ENCODE data around the gene ZACN. TPM values are rescaled to one million over a fixed set of nuclear protein-coding genes. Genes with fewer than 3 reads are reported as not detected.
"Not testable (repeated sequence)": the region's sequence is repeated elsewhere in the genome, so short reads cannot be mapped to it uniquely, and the experiment has no call there.

ZACN gene
- total RNA-seq (2014; rRNA removed; shearing (Covaris generic)), result not detected in 2 replicates

GRCh38 chr17:76078860-76079534 is at the start of gene ZACN:
ZACN (plus strand) TSS chr17:76079182; CDS start chr17:76079265, 83 bp downstream.
- no peak for DNase-seq (ENCODE audit: low spot score)

- peak; percentile 57 for DNase-seq (ENCODE audit: low spot score)
Observed at GRCh38 chr17:76032073-76032779, 46.8 kb upstream of the ZACN start.

- DNase-seq (ENCODE audit: low spot score), result no peak
Observed at GRCh38 chr17:76032780-76033108, 46.2 kb upstream of the ZACN start.

DNA sequence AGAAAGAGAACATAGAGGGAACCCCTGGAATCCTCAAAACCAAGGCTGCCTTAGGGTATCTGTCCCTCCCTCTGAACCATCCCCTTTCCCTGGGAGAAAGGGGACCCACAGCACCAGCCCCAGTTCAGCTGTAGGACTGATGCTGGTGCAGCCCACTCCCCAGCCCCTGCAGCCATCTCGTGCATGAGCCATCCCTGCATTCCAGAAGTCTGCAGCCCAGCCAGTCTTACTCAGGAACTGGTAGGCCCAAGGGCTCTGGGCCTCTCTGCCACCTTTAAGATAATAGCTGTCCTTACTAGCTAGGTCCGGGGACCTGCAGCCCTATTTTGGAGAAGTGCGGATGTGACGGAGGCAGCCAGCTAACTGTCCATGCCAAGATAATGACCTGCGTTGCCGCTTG is 45.8 kb upstream of the ZACN start:
- DNase-seq (ENCODE audit: low spot score), result no peak

- no peak for DNase-seq (ENCODE audit: low spot score)
Observed at GRCh38 chr17:76034428-76035350, 44.3 kb upstream of the ZACN start.

- DNase-seq (ENCODE audit: low spot score), result no peak
Observed at GRCh38 chr17:76036497-76037261, 42.3 kb upstream of the ZACN start.

DNA sequence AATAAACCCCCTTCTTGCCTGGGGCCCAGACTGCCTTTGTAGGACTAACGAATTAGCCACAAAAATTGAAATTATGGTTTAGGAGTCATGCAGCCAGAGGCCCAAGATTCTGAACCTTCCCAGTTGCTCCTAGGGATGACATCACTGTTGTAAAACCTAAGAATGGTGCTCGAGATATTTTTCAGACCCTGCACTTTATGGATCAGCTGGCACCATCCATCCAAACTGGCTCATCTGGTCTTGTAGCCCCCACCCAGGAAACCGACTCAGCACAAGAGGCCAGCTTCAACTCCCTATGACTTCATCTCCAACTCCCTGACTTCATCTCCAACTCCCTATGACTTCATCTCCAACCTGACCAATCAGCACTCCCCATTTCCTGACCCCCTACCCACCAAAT is 40.9 kb upstream of the ZACN start:
- DNase-seq (ENCODE audit: low spot score), result no peak

DNA sequence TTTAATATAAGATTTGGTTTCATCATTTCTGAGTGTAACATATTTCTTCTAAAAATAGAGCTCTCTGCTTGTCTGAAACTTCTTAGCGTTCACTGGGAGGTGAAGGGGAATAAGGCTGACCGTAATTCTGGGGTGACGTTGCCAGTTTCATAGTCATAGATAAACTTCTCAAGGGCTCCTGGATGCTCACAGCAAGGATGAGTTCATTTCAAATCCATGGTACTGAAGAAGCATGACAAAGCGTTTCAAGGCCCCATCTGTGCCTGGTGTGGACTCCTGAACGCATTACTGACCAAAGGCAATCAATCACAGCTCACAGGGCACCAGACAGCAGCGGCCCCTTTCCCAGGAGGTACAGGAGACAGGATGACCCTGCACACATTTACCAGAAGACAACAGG is 39.9 kb upstream of the ZACN start:
- no peak for DNase-seq (ENCODE audit: low spot score)

- DNase-seq (ENCODE audit: low spot score), result no peak
Observed at GRCh38 chr17:76040376-76040775, 38.6 kb upstream of the ZACN start.

DNA sequence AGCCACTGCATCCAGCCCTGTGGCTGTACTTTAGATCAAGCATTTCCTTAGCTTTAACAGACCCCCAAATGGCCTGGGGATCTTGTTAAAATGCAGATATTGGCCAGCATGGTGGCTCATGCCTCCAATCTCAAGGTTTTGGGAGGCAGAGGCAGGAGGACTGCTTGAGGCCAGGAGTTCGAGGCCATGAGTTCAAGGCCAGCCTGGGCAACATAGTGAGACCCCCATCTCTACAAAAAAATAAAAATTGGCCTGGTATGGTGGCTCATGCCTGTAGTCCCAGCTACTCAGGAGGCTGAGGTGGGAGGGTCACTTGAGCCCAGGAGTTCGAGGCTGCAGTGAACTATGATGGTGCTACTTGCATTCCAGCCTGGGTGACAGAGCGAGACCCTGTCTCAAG is 36.1 kb upstream of the ZACN start:
- not testable (repeated sequence) for DNase-seq (ENCODE audit: low spot score)

DNA sequence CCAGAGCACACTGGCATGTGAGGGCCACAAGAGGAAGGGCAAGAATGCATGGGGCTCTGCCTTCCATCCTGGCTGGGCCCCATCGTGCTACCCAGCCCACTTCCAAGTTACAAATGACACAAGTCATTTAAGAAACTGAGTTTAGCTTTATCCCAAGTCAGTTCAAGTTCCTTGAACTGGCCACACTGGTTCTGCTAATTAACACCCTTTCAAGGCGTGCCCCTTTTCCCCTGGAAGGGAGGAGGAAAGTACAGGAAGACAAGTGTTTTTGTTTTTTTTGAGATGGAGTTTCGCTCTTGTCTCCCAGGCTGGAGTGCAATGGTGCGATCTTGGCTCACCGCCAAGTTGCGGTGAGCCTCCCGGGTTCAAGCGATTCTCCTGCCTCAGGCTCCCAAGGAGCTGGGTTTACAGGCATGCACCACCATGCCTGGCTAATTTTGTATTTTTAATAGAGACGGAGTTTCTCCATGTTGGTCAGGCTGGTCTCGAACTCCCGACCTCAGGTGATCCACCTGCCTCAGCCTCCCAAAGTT is 34.4 kb upstream of the ZACN start:
- not testable (repeated sequence) for DNase-seq (ENCODE audit: low spot score)

- no peak for DNase-seq (ENCODE audit: low spot score)
Observed at GRCh38 chr17:76046064-76046463, 32.9 kb upstream of the ZACN start.

DNA sequence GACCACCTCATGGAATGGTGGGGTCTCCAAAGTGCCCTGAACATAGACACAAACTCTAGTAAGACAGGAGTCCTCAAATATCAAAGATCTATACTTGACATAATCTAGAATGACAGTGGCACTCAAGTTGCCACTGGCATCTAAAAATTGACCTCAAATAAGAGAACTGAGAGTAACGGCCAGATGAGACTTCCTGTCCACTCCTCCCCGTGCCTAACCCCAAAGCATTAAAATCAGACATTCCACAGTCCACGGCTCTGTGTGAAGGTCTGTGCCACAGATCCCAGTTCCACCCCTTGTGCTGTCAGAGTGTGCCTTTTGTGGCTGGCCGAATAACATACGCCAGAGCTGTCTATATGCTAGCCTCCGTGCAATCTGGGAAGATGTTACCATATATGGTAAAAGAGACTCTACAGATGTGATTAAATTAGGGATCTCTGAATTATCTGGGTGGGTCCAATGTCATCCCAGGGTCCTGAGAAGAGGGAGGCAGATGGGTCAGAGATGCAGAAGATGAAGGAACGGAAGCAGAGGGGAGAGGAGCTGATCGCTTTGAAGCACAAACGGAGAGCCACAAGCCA is 30.9 kb upstream of the ZACN start:
- no peak for DNase-seq (ENCODE audit: low spot score)

DNA sequence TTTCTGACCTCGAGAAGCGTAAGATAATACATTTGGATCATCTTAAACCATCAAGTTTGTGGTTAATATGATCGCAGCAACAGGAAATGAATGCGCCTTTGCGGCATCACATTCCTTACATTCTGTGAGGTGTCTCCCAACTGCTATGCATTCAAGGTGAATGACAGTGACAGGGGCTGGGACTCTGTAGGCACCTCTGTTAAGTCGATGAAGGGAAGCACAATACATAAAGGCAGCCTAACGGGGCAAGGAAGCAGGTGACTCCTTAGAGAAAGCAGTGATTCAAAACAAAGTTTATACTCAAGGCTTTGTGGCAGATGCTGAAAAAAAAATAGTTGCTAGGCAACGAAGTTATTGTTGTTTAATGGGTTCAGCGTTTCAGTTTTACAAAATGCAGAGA is 30.3 kb upstream of the ZACN start:
- no peak for DNase-seq (ENCODE audit: low spot score)

- DNase-seq (ENCODE audit: low spot score), result no peak
Observed at GRCh38 chr17:76049239-76049638, 29.7 kb upstream of the ZACN start.

GRCh38 chr17:76049836-76050537 is 29.0 kb upstream of the ZACN start:
- no peak for DNase-seq (ENCODE audit: low spot score)

GRCh38 chr17:76050538-76051467 is 28.2 kb upstream of the ZACN start:
- DNase-seq (ENCODE audit: low spot score), result peak; percentile 42

DNA sequence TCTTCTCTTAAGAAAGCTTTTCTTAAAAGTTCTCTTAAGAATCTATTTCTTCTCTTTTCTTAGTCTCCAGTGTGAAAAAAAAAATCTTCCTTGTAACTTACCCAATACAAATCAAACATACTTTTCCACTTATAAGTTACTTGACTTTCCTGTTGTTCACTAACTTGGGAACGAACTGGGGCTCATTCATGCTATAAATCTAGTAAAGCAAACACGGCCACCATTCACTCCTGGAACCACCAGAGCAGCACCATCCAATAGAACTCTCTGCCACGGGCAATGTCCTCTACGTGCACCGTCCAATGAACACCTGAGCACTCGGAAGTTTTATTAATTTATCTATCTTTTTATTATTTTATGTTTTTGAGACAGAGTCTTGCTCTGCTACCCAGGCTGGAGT is 27.4 kb upstream of the ZACN start:
- DNase-seq (ENCODE audit: low spot score), result no peak

Data from HT-29 (cell line).